HCT116 (cell line): Measurements from ENCODE around the gene GJA3.

Experiments
- ATF3 ChIP-seq: IDR thresholded peaks from 2 replicates; pipeline ENCODE4 v1.6.1; 2012
- CTCF ChIP-seq, 3 experiments: fragments of 200-600 bp in 1 of 3; sonication (generic) in 1 of 3; IDR thresholded peaks in 2 of 3; conservative IDR thresholded peaks in 1 of 3; 2 replicates each; pipeline ENCODE4 v1.5.1; 2012 to 2017; ENCODE audit warnings: low read depth in 2 of 3, low read length in 2 of 3, antibody characterized with exemption in 1 of 3, borderline replicate concordance in 1 of 3, control low read depth in 1 of 3, mild to moderate bottlenecking in 1 of 3, mixed read lengths in 1 of 3, mixed run types in 1 of 3, moderate library complexity in 1 of 3; ENCODE audit not compliant: insufficient read depth in 1 of 3
- EZH2 ChIP-seq: fragments of 200-600 bp; sonication (generic); IDR thresholded peaks from 2 replicates; pipeline ENCODE4 v1.6.1; 2017; ENCODE audit warnings: antibody characterized with exemption, mixed run types
- POLR2AphosphoS5 ChIP-seq: IDR thresholded peaks from 2 replicates; pipeline ENCODE4 v1.6.1; 2011; ENCODE audit warnings: mild to moderate bottlenecking, low read depth, low read length, moderate library complexity

- TF ChIP-seq ATF3 (no peak), EZH2 (no peak), POLR2AphosphoS5 (no peak), CTCF (IDR thresholded peaks at IDR 0.05 in 2 of 3, conservative IDR thresholded peaks at IDR 0.05 in 1 of 3; ENCODE audit: borderline replicate concordance in 1 of 3, insufficient read depth in 1 of 3, low read depth in 2 of 3, low read length in 2 of 3) (no peak)
These were observed 45.9 kb upstream of the GJA3 start for GRCh38 chr13:20206698-20207235.
